SJCRH30 (cell line): ENCODE results near the gene DPP10. TPM values are rescaled to one million over a fixed set of nuclear protein-coding genes. Genes with fewer than 3 reads are reported as not detected.

Experiments
- DNase-seq, 2 experiments: peaks; one replicate each; pipeline ENCODE4 v3.0.0-alpha.2; 2015 to 2020
- H3K27ac ChIP-seq: fragments of 250-450 bp; sonication (Bioruptor Pico); 2 replicates; pipeline ENCODE4 v1.5.1; 2020; ENCODE audit warnings: mild to moderate bottlenecking, moderate library complexity
- H3K27me3 ChIP-seq: fragments of 250-450 bp; sonication (Bioruptor Pico); 2 replicates; pipeline ENCODE4 v1.5.1; 2020; ENCODE audit warnings: mild to moderate bottlenecking, moderate library complexity
- H3K36me3 ChIP-seq: fragments of 250-450 bp; sonication (Bioruptor Pico); 2 replicates; pipeline ENCODE4 v1.5.1; 2020; ENCODE audit warnings: mild to moderate bottlenecking, moderate library complexity
- H3K4me1 ChIP-seq: fragments of 250-450 bp; sonication (Bioruptor Pico); 2 replicates; pipeline ENCODE4 v1.5.1; 2020; ENCODE audit warnings: mild to moderate bottlenecking, moderate library complexity
- H3K4me3 ChIP-seq: fragments of 250-450 bp; sonication (Bioruptor Pico); 2 replicates; pipeline ENCODE4 v1.5.1; 2020; ENCODE audit warnings: mild to moderate bottlenecking, moderate library complexity
- H3K9me3 ChIP-seq: fragments of 250-450 bp; sonication (Bioruptor Pico); replicated peaks from 2 replicates; pipeline ENCODE4 v1.5.1; 2020; ENCODE audit warnings: mild to moderate bottlenecking, moderate library complexity
- total RNA-seq: library from RNA; depleted of rRNA; stranded (reverse); fragments of >200 nt; shearing (Covaris generic); gene quantifications from 2 replicates; pipeline ENCODE4 v1.2.3, GENCODE V29; 2014

The DPP10 gene
- total RNA-seq, 1 experiment from 2014 or later: not detected

DNA sequence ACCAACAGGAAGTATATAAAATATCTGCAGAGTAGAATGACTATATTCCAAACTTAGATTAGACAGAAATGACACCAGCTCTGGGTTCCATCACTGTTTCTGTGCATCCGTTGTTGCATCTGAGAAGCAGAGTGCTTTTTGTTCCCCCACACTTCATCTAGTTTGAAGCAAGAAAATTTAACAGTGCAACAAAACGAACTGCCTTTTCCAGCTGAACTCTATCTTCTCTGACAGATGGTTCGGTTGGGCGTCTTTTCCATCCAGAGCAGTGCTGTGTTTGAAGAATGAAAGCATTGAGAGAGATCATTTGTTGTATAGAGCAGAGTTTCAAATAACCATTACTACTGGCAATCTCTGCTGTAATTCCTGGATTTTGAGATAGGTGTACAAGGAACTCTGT is 757.5 kb downstream of the DPP10 start:
- Histone ChIP-seq H3K27me3 (no peaks in the 10 kb centered on the region), H3K36me3 (no peaks in the 10 kb centered on the region), H3K9me3 (no peaks in the 10 kb centered on the region), H3K4me3 (no peak overlapping the region), H3K4me1 (no peaks in the 10 kb centered on the region), H3K27ac (no peak overlapping the region)
- DNase-seq: no peak

DNA sequence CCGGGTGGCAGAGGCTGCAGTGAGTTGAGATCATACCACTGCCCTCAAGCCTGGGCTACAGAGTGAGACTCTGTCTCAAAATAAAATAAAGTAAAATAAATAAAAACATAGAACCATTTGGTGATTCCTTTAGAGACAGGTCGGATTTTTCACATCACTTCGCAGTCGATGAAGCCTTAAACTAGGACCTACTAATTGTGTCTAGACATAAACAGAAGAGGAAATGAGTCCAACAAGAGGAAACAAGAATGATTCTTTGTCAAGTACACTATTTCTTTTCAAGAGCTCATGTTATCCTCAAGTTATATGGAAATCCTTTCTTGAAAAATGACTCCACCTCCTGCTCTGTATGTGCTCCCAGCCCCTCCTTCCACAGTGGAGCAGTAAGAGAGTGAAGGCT is 758.9 kb downstream of the DPP10 start:
- no peak for DNase-seq
- H3K4me3 ChIP-seq: no peak overlapping the region
- no peaks in the 10 kb centered on the region for H3K27me3 ChIP-seq
- no peaks in the 10 kb centered on the region for H3K36me3 ChIP-seq
- no peaks in the 10 kb centered on the region for H3K9me3 ChIP-seq
- H3K27ac ChIP-seq: no peak overlapping the region
- H3K4me1 ChIP-seq: no peaks in the 10 kb centered on the region

- Histone ChIP-seq H3K27ac (no peak overlapping the region), H3K27me3 (no peaks in the 10 kb centered on the region), H3K36me3 (no peaks in the 10 kb centered on the region), H3K4me1 (no peaks in the 10 kb centered on the region), H3K9me3 (no peaks in the 10 kb centered on the region), H3K4me3 (no peak overlapping the region)
- no peak for DNase-seq
Observed at GRCh38 chr2:115208493-115209164, 766.2 kb downstream of the DPP10 start.

- Histone ChIP-seq H3K27me3 (no peaks in the 10 kb centered on the region), H3K4me3 (no peak overlapping the region), H3K27ac (no peak overlapping the region), H3K9me3 (no peaks in the 10 kb centered on the region), H3K36me3 (no peaks in the 10 kb centered on the region), H3K4me1 (no peaks in the 10 kb centered on the region)
- DNase-seq: no peak
Observed at GRCh38 chr2:115214050-115214449, 771.6 kb downstream of the DPP10 start.

DNA sequence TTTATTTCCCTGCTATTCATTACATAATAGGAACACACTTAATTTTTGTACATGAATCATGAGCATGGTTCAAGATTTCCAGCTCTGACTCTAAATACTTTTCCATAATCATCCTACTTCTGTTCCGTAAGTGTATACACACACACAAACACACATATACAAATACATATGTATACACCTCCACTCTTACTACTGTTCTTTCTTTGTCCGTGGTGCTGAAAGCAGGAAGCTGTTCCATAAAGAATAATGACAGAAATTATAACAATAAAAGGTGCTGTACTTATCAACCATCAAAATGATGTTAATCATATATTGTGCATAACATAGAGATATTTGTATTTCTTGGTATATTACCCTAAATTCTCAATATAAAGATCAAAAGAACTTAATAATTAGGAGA is 776.9 kb downstream of the DPP10 start:
- H3K4me1 ChIP-seq: no peaks in the 10 kb centered on the region
- H3K27me3 ChIP-seq: no peaks in the 10 kb centered on the region
- no peaks in the 10 kb centered on the region for H3K9me3 ChIP-seq
- H3K36me3 ChIP-seq: no peaks in the 10 kb centered on the region
- H3K27ac ChIP-seq: no peak overlapping the region
- H3K4me3 ChIP-seq: no peak overlapping the region
- DNase-seq: no peak

DNA sequence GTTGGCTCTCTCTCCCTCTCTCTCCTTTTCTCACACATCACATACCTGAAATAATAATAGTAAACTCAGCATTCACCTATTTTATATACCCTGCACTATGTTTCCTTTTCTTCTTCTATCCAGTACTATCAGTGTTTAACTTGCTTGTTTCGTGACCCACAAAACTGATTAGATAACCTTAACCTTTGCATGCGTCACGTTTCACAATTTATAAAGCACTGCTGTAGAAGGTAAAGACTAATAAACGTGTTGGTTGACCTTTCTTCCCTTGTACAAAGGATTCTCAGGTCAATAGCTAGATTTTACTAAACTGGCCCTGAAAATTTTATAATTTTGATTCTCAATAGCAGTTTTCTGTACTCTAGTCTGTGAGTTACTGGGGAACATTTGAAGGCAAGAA is 791.7 kb downstream of the DPP10 start:
- Histone ChIP-seq H3K9me3 (no peaks in the 10 kb centered on the region), H3K4me3 (no peak overlapping the region), H3K4me1 (no peaks in the 10 kb centered on the region), H3K27ac (no peak overlapping the region), H3K27me3 (no peaks in the 10 kb centered on the region), H3K36me3 (no peaks in the 10 kb centered on the region)
- no peak for DNase-seq

DNA sequence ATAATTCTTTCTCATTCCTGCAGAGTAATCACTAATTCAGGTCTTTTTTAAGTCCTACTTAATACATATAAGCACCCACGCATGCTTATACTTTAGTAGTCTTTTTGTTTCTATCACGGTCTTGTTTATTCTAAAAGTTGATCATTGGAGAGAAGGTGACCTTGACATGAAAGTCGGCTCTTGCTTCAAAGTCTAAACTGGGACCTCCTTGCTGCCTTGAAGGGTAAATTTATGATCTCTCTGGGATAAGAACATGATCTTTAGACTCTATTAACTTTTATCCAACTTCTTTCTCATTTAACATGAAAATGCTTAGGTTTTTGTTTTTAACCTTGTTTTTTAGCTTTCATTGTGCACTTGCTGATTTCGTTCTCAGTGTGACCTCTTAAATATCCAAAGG is 792.3 kb downstream of the DPP10 start:
- no peak for DNase-seq
- H3K4me3 ChIP-seq: no peak overlapping the region
- H3K4me1 ChIP-seq: no peaks in the 10 kb centered on the region
- H3K27me3 ChIP-seq: no peaks in the 10 kb centered on the region
- no peak overlapping the region for H3K27ac ChIP-seq
- no peaks in the 10 kb centered on the region for H3K9me3 ChIP-seq
- no peaks in the 10 kb centered on the region for H3K36me3 ChIP-seq

DNA sequence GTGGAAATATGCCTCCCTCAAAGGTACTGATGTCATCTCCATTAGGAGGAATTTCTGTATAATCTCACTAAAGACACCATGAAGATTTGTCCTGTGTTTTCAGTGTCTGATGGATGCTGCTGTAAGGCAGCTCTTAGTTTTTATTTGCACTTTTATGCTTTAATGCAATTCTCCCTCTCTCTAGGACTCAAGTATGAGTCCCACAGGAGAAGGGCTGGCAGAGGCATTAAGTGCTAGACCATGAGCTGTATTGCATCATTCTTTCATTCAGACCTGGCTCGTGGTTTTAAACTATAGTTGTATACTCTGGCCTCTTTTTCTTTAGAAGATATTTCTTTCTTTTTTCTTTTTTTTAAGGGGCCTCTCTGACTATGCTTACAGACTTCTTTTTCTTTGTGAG is 805.6 kb downstream of the DPP10 start:
- DNase-seq: no peak
- Histone ChIP-seq H3K9me3 (no peaks in the 10 kb centered on the region), H3K4me3 (no peak overlapping the region), H3K36me3 (no peaks in the 10 kb centered on the region), H3K4me1 (no peaks in the 10 kb centered on the region), H3K27me3 (no peaks in the 10 kb centered on the region), H3K27ac (no peak overlapping the region)

DNA sequence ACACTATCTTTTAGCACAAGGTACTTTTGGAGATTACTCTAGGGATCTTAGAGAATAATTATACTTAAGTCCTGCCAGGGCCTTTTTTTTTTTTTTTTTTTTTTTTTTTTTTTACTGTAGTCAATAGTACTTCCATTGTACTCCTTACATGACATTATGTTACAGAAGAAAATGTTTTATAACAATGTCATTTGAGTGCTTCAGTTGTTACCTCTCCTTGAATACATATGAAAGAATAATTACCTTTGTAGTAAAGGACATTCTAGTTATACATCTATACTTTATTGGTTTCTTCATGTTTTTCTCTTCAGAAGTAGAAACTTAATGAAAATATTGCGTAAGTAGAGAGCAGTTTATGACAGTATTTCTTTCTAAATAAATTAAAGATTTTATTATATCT is 834.9 kb downstream of the DPP10 start:
- no peaks in the 10 kb centered on the region for H3K9me3 ChIP-seq
- DNase-seq: no peak
- H3K4me1 ChIP-seq: no peaks in the 10 kb centered on the region
- no peak overlapping the region for H3K4me3 ChIP-seq
- H3K27ac ChIP-seq: no peak overlapping the region
- H3K36me3 ChIP-seq: no peaks in the 10 kb centered on the region
- H3K27me3 ChIP-seq: no peaks in the 10 kb centered on the region

- H3K36me3 ChIP-seq: no peaks in the 10 kb centered on the region
- no peak overlapping the region for H3K27ac ChIP-seq
- H3K4me3 ChIP-seq: no peak overlapping the region
- no peaks in the 10 kb centered on the region for H3K4me1 ChIP-seq
- H3K9me3 ChIP-seq: no peaks in the 10 kb centered on the region
- DNase-seq: no peak
- H3K27me3 ChIP-seq: no peaks in the 10 kb centered on the region
Observed at GRCh38 chr2:115285416-115285815, 843.0 kb downstream of the DPP10 start.

DNA sequence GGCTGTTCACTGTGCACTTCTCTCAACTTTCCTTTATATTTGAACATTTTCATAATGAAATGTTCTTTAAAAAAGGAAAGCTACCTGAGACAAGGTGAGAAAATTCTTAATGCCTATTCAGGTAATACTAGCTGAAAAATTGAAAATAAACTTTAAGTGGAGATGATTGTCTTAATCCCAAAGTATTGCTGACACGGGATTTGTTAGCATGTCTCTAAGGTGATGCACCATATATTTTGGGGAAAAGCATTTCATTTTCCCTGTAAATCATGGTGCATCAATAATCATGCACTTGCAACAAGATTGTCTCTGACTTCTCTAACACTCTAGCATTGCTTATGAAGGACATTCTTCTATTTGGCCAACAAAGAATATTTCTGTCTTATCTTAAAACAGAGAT is 848.0 kb downstream of the DPP10 start:
- Histone ChIP-seq H3K9me3 (no peaks in the 10 kb centered on the region), H3K36me3 (no peaks in the 10 kb centered on the region), H3K4me1 (no peaks in the 10 kb centered on the region), H3K4me3 (no peak overlapping the region), H3K27me3 (no peaks in the 10 kb centered on the region), H3K27ac (no peak overlapping the region)
- no peak for DNase-seq

DNA sequence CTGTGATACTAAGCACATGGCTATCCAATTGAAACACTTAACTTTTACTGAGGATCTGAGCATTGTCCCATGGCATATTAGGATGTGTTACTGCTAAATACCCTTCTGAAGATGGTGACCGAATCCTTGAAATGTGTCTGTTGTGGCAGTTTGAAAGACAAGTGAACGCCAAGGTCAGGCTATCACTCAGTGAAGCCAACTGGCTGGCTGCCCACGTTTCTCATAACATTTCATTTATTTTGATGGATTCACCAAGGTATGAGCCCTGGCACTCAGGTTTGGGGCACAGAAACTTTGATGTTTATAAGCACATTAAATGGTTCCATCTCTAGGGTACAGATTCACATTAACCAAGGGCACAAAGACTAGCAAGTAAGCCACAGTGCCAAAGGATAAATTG is 850.3 kb downstream of the DPP10 start:
- no peaks in the 10 kb centered on the region for H3K9me3 ChIP-seq
- H3K27ac ChIP-seq: no peak overlapping the region
- H3K4me1 ChIP-seq: no peaks in the 10 kb centered on the region
- no peaks in the 10 kb centered on the region for H3K36me3 ChIP-seq
- H3K4me3 ChIP-seq: no peak overlapping the region
- DNase-seq: no peak
- H3K27me3 ChIP-seq: no peaks in the 10 kb centered on the region; the same call in 1 of the 2 replicates

DNA sequence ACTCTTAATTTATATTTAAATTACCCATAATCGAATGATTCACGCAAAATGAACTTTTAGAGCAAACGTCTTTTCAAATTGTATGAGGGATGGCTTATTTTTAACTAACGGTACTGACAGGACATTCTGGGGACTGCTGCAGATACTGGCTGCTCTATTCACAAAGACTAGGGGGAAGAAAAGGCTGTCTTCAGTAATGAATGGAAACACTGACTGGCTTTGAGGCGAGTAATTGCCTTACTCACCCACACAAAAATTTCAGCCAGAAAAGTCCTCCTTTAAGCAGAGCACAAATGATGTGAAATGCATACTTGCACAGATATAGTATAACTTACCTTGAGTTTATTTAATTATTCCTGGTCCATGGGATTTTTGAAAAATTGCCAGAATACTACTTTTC is 852.6 kb downstream of the DPP10 start:
- H3K4me1 ChIP-seq: no peaks in the 10 kb centered on the region
- no peak overlapping the region for H3K27ac ChIP-seq
- H3K9me3 ChIP-seq: no peaks in the 10 kb centered on the region
- no peak for DNase-seq
- H3K4me3 ChIP-seq: no peak overlapping the region
- H3K36me3 ChIP-seq: no peaks in the 10 kb centered on the region
- no peaks in the 10 kb centered on the region; the same call in 1 of the 2 replicates for H3K27me3 ChIP-seq

GRCh38 chr2:115297056-115297455 is 854.6 kb downstream of the DPP10 start:
- Histone ChIP-seq H3K4me3 (no peak overlapping the region), H3K4me1 (no peaks in the 10 kb centered on the region), H3K27ac (no peak overlapping the region), H3K27me3 (no peaks in the 10 kb centered on the region; the same call in 1 of the 2 replicates), H3K9me3 (no peaks in the 10 kb centered on the region), H3K36me3 (no peaks in the 10 kb centered on the region)
- no peak for DNase-seq

- H3K36me3 ChIP-seq: no peaks in the 10 kb centered on the region
- no peaks in the 10 kb centered on the region; the same call in 1 of the 2 replicates for H3K27me3 ChIP-seq
- no peaks in the 10 kb centered on the region for H3K9me3 ChIP-seq
- H3K27ac ChIP-seq: no peak overlapping the region
- no peak overlapping the region for H3K4me3 ChIP-seq
- no peaks in the 10 kb centered on the region for H3K4me1 ChIP-seq
- no peak for DNase-seq
Observed at GRCh38 chr2:115299199-115299598, 856.8 kb downstream of the DPP10 start.

DNA sequence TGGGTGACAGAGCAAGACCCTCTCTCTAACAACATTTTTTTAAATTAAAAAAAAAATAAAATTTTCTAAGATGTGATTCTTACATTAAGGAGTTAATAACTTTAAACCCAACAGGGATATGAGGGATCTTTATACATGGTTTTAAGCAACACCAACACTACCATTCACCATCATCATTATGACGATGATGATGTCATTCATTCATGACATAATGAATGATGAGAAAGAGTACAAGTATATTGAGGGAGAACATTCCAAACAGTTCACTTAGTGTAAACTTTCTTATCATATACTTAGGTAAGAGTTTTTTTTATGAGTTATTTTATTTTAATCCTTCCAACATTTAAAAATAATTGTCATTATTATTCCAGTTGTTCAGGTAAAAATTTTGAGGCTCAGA is 863.3 kb downstream of the DPP10 start:
- H3K4me1 ChIP-seq: no peaks in the 10 kb centered on the region
- no peak overlapping the region for H3K4me3 ChIP-seq
- H3K36me3 ChIP-seq: no peaks in the 10 kb centered on the region
- H3K27me3 ChIP-seq: no peaks in the 10 kb centered on the region
- no peak overlapping the region for H3K27ac ChIP-seq
- DNase-seq: no peak
- H3K9me3 ChIP-seq: no peaks in the 10 kb centered on the region
